ENCODE measurements around the gene CSMD2.
"Not testable (repeated sequence)": the region's sequence is repeated elsewhere in the genome, so short reads cannot be mapped to it uniquely, and the experiment has no call there.

The CSMD2 gene

DNA sequence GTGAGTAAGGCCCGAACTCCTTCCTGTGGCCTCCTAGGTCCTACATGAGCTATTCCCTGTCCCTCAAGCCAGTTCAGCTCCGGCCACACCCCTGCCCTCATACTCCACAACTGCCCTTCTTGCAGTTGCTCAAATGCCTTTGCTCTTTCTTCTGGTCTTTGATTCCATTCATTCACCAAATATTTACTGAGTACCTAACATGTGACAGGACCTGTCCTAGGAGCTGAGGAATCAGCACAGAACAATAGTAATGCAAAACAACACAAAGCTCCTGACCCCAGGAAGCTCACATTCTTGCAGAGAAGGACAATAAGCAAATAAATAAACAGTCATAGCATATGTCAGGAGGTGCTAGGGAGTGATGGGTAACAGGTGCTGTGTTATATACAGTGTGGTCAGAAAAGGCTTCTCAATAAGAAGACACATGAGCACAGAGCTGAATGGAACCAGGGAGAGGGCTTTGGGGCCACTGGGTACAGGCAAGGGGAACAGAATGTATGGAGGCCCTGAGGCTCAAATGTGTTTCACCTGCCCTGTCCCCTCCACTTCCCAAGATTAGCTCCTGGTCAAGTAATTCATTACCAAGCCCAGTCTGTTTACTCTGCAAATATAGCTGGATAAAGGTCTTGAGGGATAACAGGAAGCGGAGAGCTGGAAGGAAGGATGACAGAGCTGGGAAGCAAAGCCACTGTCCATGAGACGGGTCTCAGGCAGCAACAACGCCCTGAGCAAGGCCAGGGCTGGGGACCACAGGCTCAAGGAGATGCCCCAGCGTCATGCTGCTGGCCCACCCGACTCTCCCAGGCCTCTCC, 145.1 kb downstream of the CSMD2 start:
- Histone ChIP-seq H3K27ac (ENCODE audit: low read length) (no peak overlapping the region), H3K27me3 (ENCODE audit: low read depth, low read length) (no peaks in the 10 kb centered on the region), H3K4me1 (ENCODE audit: control insufficient read depth in 1 of 2, insufficient read depth in 2 of 2, low read length in 2 of 2) (no peaks in the 10 kb centered on the region), H3K9me3 (ENCODE audit: control insufficient read depth in 1 of 2, low read length in 2 of 2) (no peaks in the 10 kb centered on the region), H3K4me3 (ENCODE audit: low read depth in 1 of 2, low read length in 2 of 2) (no peak overlapping the region), H3K36me3 (ENCODE audit: control insufficient read depth in 1 of 2, insufficient read depth in 2 of 2, low read length in 2 of 2) (no peaks in the 10 kb centered on the region)

- H3K36me3 ChIP-seq (ENCODE audit: control insufficient read depth in 1 of 2, insufficient read depth in 2 of 2, low read length in 2 of 2): no peaks in the 10 kb centered on the region
- no peak overlapping the region for H3K4me3 ChIP-seq (ENCODE audit: low read depth in 1 of 2, low read length in 2 of 2)
- H3K4me1 ChIP-seq (ENCODE audit: control insufficient read depth in 1 of 2, insufficient read depth in 2 of 2, low read length in 2 of 2): no peaks in the 10 kb centered on the region
- no peak overlapping the region for H3K27ac ChIP-seq (ENCODE audit: low read length)
- no peaks in the 10 kb centered on the region for H3K27me3 ChIP-seq (ENCODE audit: low read depth, low read length)
- H3K9me3 ChIP-seq (ENCODE audit: control insufficient read depth in 1 of 2, low read length in 2 of 2): no peaks in the 10 kb centered on the region
These were observed 146.7 kb downstream of the CSMD2 start for GRCh38 chr1:34018285-34018684.

- not testable (repeated sequence) for H3K36me3 ChIP-seq (ENCODE audit: control insufficient read depth in 1 of 2, insufficient read depth in 2 of 2, low read length in 2 of 2); H3K9me3 ChIP-seq (ENCODE audit: control insufficient read depth in 1 of 2, low read length in 2 of 2); H3K4me3 ChIP-seq (ENCODE audit: low read depth in 1 of 2, low read length in 2 of 2); H3K4me1 ChIP-seq (ENCODE audit: control insufficient read depth in 1 of 2, insufficient read depth in 2 of 2, low read length in 2 of 2); H3K27me3 ChIP-seq (ENCODE audit: low read depth, low read length); H3K27ac ChIP-seq (ENCODE audit: low read length)
These were observed 148.7 kb downstream of the CSMD2 start for GRCh38 chr1:34016281-34016680.

DNA sequence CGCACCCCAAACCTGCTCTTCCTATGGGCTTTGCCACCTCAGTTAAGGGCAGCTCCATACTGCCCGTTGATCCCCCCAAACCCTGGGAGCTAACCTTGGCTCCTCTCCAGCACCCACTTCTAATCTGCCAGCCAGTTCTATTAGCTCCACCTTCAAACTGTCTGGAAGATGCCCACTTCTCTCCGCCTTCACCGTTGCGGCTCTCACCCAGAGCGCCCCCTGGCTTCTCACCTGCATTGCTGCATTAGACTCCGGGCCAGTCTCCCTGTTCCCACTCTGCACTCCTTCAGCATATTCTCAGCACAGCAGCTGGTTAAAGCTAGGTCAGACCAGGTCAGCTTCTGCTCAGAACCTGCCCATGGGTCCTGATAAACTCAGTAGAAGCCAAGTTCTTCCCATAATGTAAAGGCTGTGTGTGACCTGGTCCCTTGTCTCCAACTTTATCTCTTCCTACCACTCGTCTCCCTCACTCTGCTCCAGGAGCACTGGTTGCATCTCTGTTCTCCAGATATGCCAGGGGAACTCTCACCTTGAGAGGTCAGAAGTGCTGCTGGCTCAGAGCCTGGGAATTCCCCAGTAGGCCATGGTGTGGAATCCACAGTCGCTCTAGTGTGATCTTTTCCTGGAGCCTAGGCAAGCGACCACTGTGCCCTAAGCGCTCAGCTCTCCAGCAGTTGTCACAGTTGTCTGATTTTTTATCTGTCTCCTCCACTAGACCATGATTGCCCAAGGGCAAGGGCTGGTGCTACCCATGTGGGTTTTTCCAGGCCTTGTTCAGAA, 150.9 kb downstream of the CSMD2 start:
- Histone ChIP-seq H3K36me3 (ENCODE audit: control insufficient read depth in 1 of 2, insufficient read depth in 2 of 2, low read length in 2 of 2) (no peaks in the 10 kb centered on the region), H3K4me1 (ENCODE audit: control insufficient read depth in 1 of 2, insufficient read depth in 2 of 2, low read length in 2 of 2) (no peaks in the 10 kb centered on the region), H3K9me3 (ENCODE audit: control insufficient read depth in 1 of 2, low read length in 2 of 2) (no peaks in the 10 kb centered on the region), H3K27me3 (ENCODE audit: low read depth, low read length) (no peaks in the 10 kb centered on the region), H3K27ac (ENCODE audit: low read length) (no peak overlapping the region), H3K4me3 (ENCODE audit: low read depth in 1 of 2, low read length in 2 of 2) (no peak overlapping the region)

DNA sequence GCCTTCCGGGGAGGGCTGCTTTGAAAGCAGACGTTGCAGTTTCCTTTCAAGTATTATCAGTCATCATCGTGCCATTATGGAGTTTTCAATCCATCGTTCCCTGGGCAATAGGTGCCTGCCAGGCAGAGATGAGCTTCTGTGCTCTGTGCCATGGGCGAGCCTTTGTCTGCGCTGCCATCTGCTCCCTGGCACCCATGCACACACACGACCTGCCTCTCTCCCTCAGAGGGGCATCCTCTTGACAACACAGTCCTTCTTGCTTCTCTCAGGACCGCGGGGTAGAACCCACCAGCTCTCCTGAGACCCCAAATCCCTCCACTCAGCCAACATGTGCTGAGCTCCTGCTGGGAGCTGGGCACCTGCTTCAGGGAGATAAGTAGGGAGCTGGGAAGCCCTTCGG, 151.9 kb downstream of the CSMD2 start:
- no peaks in the 10 kb centered on the region for H3K9me3 ChIP-seq (ENCODE audit: control insufficient read depth in 1 of 2, low read length in 2 of 2)
- no peak overlapping the region for H3K4me3 ChIP-seq (ENCODE audit: low read depth in 1 of 2, low read length in 2 of 2)
- no peak overlapping the region for H3K27ac ChIP-seq (ENCODE audit: low read length)
- no peaks in the 10 kb centered on the region for H3K36me3 ChIP-seq (ENCODE audit: control insufficient read depth in 1 of 2, insufficient read depth in 2 of 2, low read length in 2 of 2)
- no peaks in the 10 kb centered on the region for H3K4me1 ChIP-seq (ENCODE audit: control insufficient read depth in 1 of 2, insufficient read depth in 2 of 2, low read length in 2 of 2)
- no peaks in the 10 kb centered on the region for H3K27me3 ChIP-seq (ENCODE audit: low read depth, low read length)

- Histone ChIP-seq H3K27ac (ENCODE audit: low read length) (no peak overlapping the region), H3K4me3 (ENCODE audit: low read depth in 1 of 2, low read length in 2 of 2) (no peak overlapping the region), H3K9me3 (ENCODE audit: control insufficient read depth in 1 of 2, low read length in 2 of 2) (no peaks in the 10 kb centered on the region), H3K4me1 (ENCODE audit: control insufficient read depth in 1 of 2, insufficient read depth in 2 of 2, low read length in 2 of 2) (no peaks in the 10 kb centered on the region), H3K27me3 (ENCODE audit: low read depth, low read length) (no peaks in the 10 kb centered on the region), H3K36me3 (ENCODE audit: control insufficient read depth in 1 of 2, insufficient read depth in 2 of 2, low read length in 2 of 2) (no peaks in the 10 kb centered on the region)
These were observed 155.6 kb downstream of the CSMD2 start for GRCh38 chr1:34009340-34009985.

GRCh38 chr1:34007760-34008159, 157.3 kb downstream of the CSMD2 start:
- no peak overlapping the region for H3K27ac ChIP-seq (ENCODE audit: low read length)
- no peaks in the 10 kb centered on the region for H3K36me3 ChIP-seq (ENCODE audit: control insufficient read depth in 1 of 2, insufficient read depth in 2 of 2, low read length in 2 of 2)
- H3K9me3 ChIP-seq (ENCODE audit: control insufficient read depth in 1 of 2, low read length in 2 of 2): no peaks in the 10 kb centered on the region

DNA sequence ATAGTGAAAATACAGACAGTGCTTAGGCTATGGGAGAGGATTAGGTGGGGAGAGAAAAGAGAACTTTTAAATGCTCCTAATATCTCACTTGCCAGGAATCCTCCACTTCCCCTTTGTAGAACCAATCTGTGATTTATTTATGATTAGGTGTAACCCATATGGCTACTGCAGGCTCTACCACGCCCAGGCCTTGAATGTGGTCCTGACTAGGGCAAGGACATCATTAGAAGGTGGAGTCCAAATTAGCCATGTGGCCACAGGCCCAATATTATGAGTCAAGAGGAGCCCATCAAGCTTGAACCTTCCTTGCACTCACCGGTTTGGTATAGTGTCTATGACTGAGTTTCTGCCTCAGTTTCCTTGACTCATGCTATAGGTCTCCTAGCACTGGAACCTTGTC, 159.7 kb downstream of the CSMD2 start:
- H3K4me3 ChIP-seq (ENCODE audit: low read depth in 1 of 2, low read length in 2 of 2): no peak overlapping the region
- H3K36me3 ChIP-seq (ENCODE audit: control insufficient read depth in 1 of 2, insufficient read depth in 2 of 2, low read length in 2 of 2): no peaks in the 10 kb centered on the region
- no peaks in the 10 kb centered on the region for H3K4me1 ChIP-seq (ENCODE audit: control insufficient read depth in 1 of 2, insufficient read depth in 2 of 2, low read length in 2 of 2)
- H3K27ac ChIP-seq (ENCODE audit: low read length): no peak overlapping the region
- H3K27me3 ChIP-seq (ENCODE audit: low read depth, low read length): no peaks in the 10 kb centered on the region
- H3K9me3 ChIP-seq (ENCODE audit: control insufficient read depth in 1 of 2, low read length in 2 of 2): no peaks in the 10 kb centered on the region

More at GRCh38 chr1:34007760-34008159, 157.3 kb downstream of the CSMD2 start:
- no peaks in the 10 kb centered on the region for H3K27me3 ChIP-seq (ENCODE audit: low read depth, low read length)
- H3K4me3 ChIP-seq (ENCODE audit: low read depth in 1 of 2, low read length in 2 of 2): no peak overlapping the region
- H3K4me1 ChIP-seq (ENCODE audit: control insufficient read depth in 1 of 2, insufficient read depth in 2 of 2, low read length in 2 of 2): no peaks in the 10 kb centered on the region

DNA sequence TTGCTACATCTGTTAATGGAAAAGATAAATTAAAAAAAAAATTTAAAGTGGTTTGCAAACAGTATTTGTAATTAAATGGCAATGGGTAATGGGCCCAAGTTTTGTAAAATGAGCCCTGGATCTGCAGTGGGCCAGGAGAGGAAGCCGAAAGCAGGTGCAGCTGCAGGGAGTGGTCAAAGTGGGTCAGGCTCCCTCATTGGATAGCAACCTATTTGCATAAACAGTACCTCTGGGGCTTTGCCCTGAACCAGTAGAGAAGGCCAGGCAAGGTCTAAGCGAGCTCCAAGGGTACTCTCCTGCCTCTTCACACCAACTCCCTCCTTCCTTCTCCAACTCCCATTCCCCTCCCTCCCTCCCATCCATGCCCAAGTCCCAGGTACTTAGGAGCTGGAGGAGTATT, 162.2 kb downstream of the CSMD2 start:
- Histone ChIP-seq H3K27me3 (ENCODE audit: low read depth, low read length) (no peaks in the 10 kb centered on the region), H3K4me1 (ENCODE audit: control insufficient read depth in 1 of 2, insufficient read depth in 2 of 2, low read length in 2 of 2) (no peaks in the 10 kb centered on the region), H3K27ac (ENCODE audit: low read length) (no peak overlapping the region), H3K4me3 (ENCODE audit: low read depth in 1 of 2, low read length in 2 of 2) (no peak overlapping the region), H3K36me3 (ENCODE audit: control insufficient read depth in 1 of 2, insufficient read depth in 2 of 2, low read length in 2 of 2) (no peaks in the 10 kb centered on the region), H3K9me3 (ENCODE audit: control insufficient read depth in 1 of 2, low read length in 2 of 2) (no peaks in the 10 kb centered on the region)

GRCh38 chr1:33997127-33998036, 167.6 kb downstream of the CSMD2 start:
- no peaks in the 10 kb centered on the region for H3K9me3 ChIP-seq (ENCODE audit: control insufficient read depth in 1 of 2, low read length in 2 of 2)
- no peaks in the 10 kb centered on the region for H3K36me3 ChIP-seq (ENCODE audit: control insufficient read depth in 1 of 2, insufficient read depth in 2 of 2, low read length in 2 of 2)
- no peaks in the 10 kb centered on the region for H3K27me3 ChIP-seq (ENCODE audit: low read depth, low read length)
- no peak overlapping the region for H3K4me3 ChIP-seq (ENCODE audit: low read depth in 1 of 2, low read length in 2 of 2)
- no peaks in the 10 kb centered on the region for H3K4me1 ChIP-seq (ENCODE audit: control insufficient read depth in 1 of 2, insufficient read depth in 2 of 2, low read length in 2 of 2)
- H3K27ac ChIP-seq (ENCODE audit: low read length): no peak overlapping the region

- Histone ChIP-seq H3K4me1 (ENCODE audit: control insufficient read depth in 1 of 2, insufficient read depth in 2 of 2, low read length in 2 of 2) (no peaks in the 10 kb centered on the region), H3K27me3 (ENCODE audit: low read depth, low read length) (no peaks in the 10 kb centered on the region), H3K4me3 (ENCODE audit: low read depth in 1 of 2, low read length in 2 of 2) (no peak overlapping the region), H3K9me3 (ENCODE audit: control insufficient read depth in 1 of 2, low read length in 2 of 2) (no peaks in the 10 kb centered on the region), H3K36me3 (ENCODE audit: control insufficient read depth in 1 of 2, insufficient read depth in 2 of 2, low read length in 2 of 2) (no peaks in the 10 kb centered on the region), H3K27ac (ENCODE audit: low read length) (no peak overlapping the region)
These were observed 168.7 kb downstream of the CSMD2 start for GRCh38 chr1:33996281-33996680.

Measured in muscle layer of duodenum (tissue), 2 donors.